Activated effector memory CD4-positive, alpha-beta T cell treated with anti-CD3 and anti-CD28 coated beads, Interleukin-2, amount 50 U/mL, for 16 hours (primary cell): ENCODE results near the gene RPRD1B.

ENCODE experiments used
- DNase-seq: peaks from one replicate; pipeline ENCODE4 v3.0.0-alpha.2; 2020

RPRD1B gene

GRCh38 chr20:38138086-38138778, 104.7 kb downstream of the RPRD1B start:
- no peak for DNase-seq

DNA sequence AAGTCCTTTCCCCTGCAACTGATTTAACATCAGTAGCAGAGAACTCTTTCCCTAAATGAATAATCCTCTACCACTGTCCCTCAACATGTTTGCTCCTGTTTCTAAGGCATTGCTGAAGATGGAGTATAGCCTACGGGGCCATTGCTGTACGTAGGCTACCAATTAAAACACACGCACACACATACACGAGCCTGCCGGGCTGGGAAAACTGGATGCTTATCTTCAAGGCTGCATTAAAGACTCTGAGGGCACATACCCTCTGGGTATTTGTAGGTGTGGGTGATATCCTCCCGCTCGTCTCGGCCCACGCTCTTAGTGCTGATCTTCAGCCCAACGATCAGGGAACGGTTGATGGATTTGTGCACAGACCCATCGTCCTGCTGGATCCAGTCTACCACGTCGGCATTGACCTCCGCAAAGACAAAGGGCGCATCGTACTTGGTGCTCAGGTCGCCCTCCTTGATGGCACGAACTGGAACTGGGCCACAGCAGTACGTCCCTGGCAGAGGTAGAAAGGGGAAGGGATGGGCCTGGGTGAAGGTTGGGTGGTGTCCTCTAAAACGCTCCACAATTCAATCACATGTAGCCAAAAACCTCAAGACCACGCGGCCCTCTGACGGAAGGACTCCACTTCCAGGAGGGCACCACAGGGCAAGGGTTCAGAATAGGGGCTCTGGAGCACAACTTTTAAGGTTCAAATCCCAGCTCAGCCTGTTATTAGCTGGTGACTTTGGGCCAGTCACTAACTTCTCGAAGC, 105.8 kb downstream of the RPRD1B start:
- no peak for DNase-seq

GRCh38 chr20:38139977-38140753, 106.6 kb downstream of the RPRD1B start:
- no peak for DNase-seq

DNA sequence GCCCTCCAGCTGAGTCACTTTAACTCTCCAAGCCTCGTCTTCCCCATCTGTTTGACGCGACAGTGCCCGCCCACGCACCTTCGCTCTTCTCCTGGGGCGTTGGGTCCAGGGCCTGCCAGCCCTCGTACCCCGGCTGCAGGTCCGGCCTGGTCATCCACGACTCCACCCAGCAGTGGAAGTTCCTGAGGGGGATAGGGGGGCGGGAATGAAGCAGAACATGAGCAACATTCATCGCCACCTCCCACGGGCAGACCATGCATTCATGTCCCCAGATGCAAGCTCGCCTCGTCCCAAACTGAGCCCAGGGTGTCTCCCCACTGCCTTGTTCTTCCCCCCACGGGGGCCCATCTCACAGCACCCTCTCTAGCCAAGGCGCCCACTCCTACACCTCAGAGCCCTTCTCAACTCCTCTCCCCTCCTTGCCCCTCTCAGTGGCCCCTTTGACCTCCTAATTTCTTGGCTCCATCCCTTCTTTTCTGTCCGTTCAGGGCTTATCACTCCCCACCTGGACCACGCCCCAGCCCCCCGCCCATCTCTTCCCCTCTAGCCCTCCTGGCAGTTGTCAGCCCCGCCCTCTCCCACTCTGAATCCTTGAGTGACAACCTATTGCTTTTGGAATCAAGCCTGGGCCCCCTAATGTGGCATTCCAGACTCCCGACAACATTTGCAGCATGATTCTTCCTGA, 107.8 kb downstream of the RPRD1B start:
- no peak for DNase-seq
